IMR-90 (cell line): ENCODE data around the gene TAGLN2. TPM values are rescaled to one million over a fixed set of nuclear protein-coding genes. Genes with fewer than 3 reads are reported as not detected.

ENCODE experiments used
- ATAC-seq: fragments of 200-7000 bp; cut with Tn5 transposase; 2 replicates; pipeline ENCODE4 v1.9.1; 2020; ENCODE audit warnings: low read depth, mild to moderate bottlenecking, moderate library complexity
- BruUV-seq: library from RNA; stranded (reverse); fragments of 400-500 nt; replicated peaks from 2 replicates; lab custom pipeline; 2021; lab: Mats Ljungman, UMichigan
- CTCF ChIA-PET: fragments of 300-600 bp; formaldehyde crosslinking; extraction: SDS; loops from one replicate; lab custom pipeline; 2021; ENCODE audit warnings: antibody characterized with exemption; lab: Yijun Ruan, JAX
- POLR2A ChIA-PET: fragments of 300-600 bp; sonication (Branson Sonifier 250); formaldehyde crosslinking; loops from one replicate; lab custom pipeline; 2022; ENCODE audit warnings: antibody characterized with exemption; ENCODE audit not compliant: unreplicated experiment; lab: Charles Lee
- DNase-seq: peaks from one replicate; pipeline ENCODE4 v3.0.0; 2013
- H2AFZ ChIP-seq: replicated peaks from 2 replicates; pipeline ENCODE3; 2013; ENCODE audit warnings: low read length, mild to moderate bottlenecking; ENCODE audit not compliant: poor library complexity
- H2AK5ac ChIP-seq: 2 replicates; pipeline ENCODE4 v1.6.1; 2013; ENCODE audit warnings: low read depth, low read length, inconsistent platforms
- H2AK9ac ChIP-seq: replicated peaks from 2 replicates; pipeline ENCODE3; 2013; ENCODE audit warnings: mild to moderate bottlenecking, low read depth, low read length, moderate library complexity; ENCODE audit not compliant: poor library complexity
- H2BK120ac ChIP-seq: 2 replicates; pipeline ENCODE4 v1.6.1; 2013; ENCODE audit warnings: low read depth, low read length, inconsistent platforms
- H2BK15ac ChIP-seq: 3 replicates; pipeline ENCODE4 v1.6.1; 2013; ENCODE audit warnings: low read depth, low read length, inconsistent platforms
- H2BK20ac ChIP-seq: 2 replicates; pipeline ENCODE4 v1.6.1; 2013; ENCODE audit warnings: low read depth, mild to moderate bottlenecking, inconsistent platforms, low read length, moderate library complexity
- H2BK5ac ChIP-seq: 2 replicates; pipeline ENCODE4 v1.6.1; 2013; ENCODE audit warnings: mild to moderate bottlenecking, low read depth, low read length, inconsistent platforms; ENCODE audit not compliant: poor library complexity, severe bottlenecking
- H3K14ac ChIP-seq: replicated peaks from 2 replicates; pipeline ENCODE4 v1.6.1; 2013; ENCODE audit warnings: low read depth, low read length, inconsistent platforms
- H3K18ac ChIP-seq: 2 replicates; pipeline ENCODE4 v1.6.1; 2013; ENCODE audit warnings: low read depth, low read length, control low read depth
- H3K23ac ChIP-seq: 2 replicates; pipeline ENCODE4 v1.6.1; 2013; ENCODE audit warnings: low read depth, low read length, inconsistent platforms
- H3K27ac ChIP-seq: 2 replicates; pipeline ENCODE4 v1.5.1; 2013; ENCODE audit warnings: mild to moderate bottlenecking, control low read depth, low read length; ENCODE audit not compliant: insufficient read depth
- H3K27me3 ChIP-seq: 2 replicates; pipeline ENCODE4 v1.6.1; 2013; ENCODE audit warnings: low read length; ENCODE audit not compliant: control insufficient read depth, insufficient read depth
- H3K36me3 ChIP-seq: 2 replicates; pipeline ENCODE4 v1.6.1; 2013; ENCODE audit warnings: low read length, mixed read lengths; ENCODE audit not compliant: control insufficient read depth, insufficient read depth
- H3K4ac ChIP-seq: 2 replicates; pipeline ENCODE4 v1.6.1; 2013; ENCODE audit warnings: low read depth, low read length, inconsistent platforms
- H3K4me1 ChIP-seq: 2 replicates; pipeline ENCODE4 v1.6.1; 2013; ENCODE audit warnings: low read length, mixed read lengths; ENCODE audit not compliant: control insufficient read depth, insufficient read depth
- H3K4me2 ChIP-seq: 2 replicates; pipeline ENCODE4 v1.6.1; 2013; ENCODE audit warnings: low read depth, mild to moderate bottlenecking, control low read depth, low read length, moderate library complexity
- H3K4me3 ChIP-seq: 2 replicates; pipeline ENCODE4 v1.5.1; 2013; ENCODE audit warnings: low read depth, mild to moderate bottlenecking, control low read depth, low read length, moderate library complexity; ENCODE audit not compliant: insufficient read depth
- H3K56ac ChIP-seq: 2 replicates; pipeline ENCODE4 v1.6.1; 2013; ENCODE audit warnings: low read length, inconsistent platforms; ENCODE audit not compliant: insufficient read depth; ENCODE audit errors: extremely low read depth
- H3K79me1 ChIP-seq, 2 experiments: 2 replicates each; pipeline ENCODE4 v1.6.1; 2013; ENCODE audit warnings: low read length in 2 of 2, inconsistent platforms in 1 of 2, low read depth in 1 of 2
- H3K9ac ChIP-seq: 2 replicates; pipeline ENCODE4 v1.6.1; 2013; ENCODE audit warnings: low read depth, low read length, control low read depth
- H3K9me1 ChIP-seq: 2 replicates; pipeline ENCODE4 v1.6.1; 2013; ENCODE audit warnings: low read length, inconsistent platforms; ENCODE audit not compliant: insufficient read depth
- H3K9me3 ChIP-seq: 2 replicates; pipeline ENCODE4 v1.6.1; 2013; ENCODE audit warnings: low read length; ENCODE audit not compliant: control insufficient read depth, insufficient read depth
- H4K20me1 ChIP-seq: 2 replicates; pipeline ENCODE4 v1.6.1; 2013; ENCODE audit warnings: low read length, inconsistent platforms; ENCODE audit not compliant: insufficient read depth
- H4K5ac ChIP-seq: 2 replicates; pipeline ENCODE4 v1.6.1; 2013; ENCODE audit warnings: mild to moderate bottlenecking, low read depth, low read length, control low read depth
- H4K8ac ChIP-seq, 2 experiments: 2 replicates each; pipeline ENCODE4 v1.6.1; 2013; ENCODE audit warnings: low read depth in 2 of 2, low read length in 2 of 2, control low read depth in 1 of 2, inconsistent platforms in 1 of 2
- H4K91ac ChIP-seq: 2 replicates; pipeline ENCODE4 v1.6.1; 2013; ENCODE audit warnings: low read depth, low read length, inconsistent platforms; ENCODE audit not compliant: insufficient read depth
- BHLHE40 ChIP-seq: fragments of 150-350 bp; IDR thresholded peaks from 2 replicates; pipeline ENCODE4 v1.6.1; 2016; ENCODE audit warnings: mild to moderate bottlenecking, low read depth, low read length
- CEBPB ChIP-seq: IDR thresholded peaks from 2 replicates; pipeline ENCODE4 v1.6.1; 2012; ENCODE audit warnings: low read depth, low read length, improper control_type of control experiment
- CHD1 ChIP-seq: IDR thresholded peaks from 2 replicates; pipeline ENCODE4 v1.6.1; 2012; ENCODE audit warnings: low read depth, low read length, improper control_type of control experiment
- CTCF ChIP-seq: conservative IDR thresholded peaks from 2 replicates; pipeline ENCODE4 v1.5.1; 2012; ENCODE audit warnings: mild to moderate bottlenecking, low read depth, low read length, improper control_type of control experiment
- ELK1 ChIP-seq: fragments of 150-350 bp; IDR thresholded peaks from 2 replicates; pipeline ENCODE4 v1.6.1; 2016; ENCODE audit warnings: low read depth, mild to moderate bottlenecking, low read length, moderate library complexity, borderline replicate concordance
- MAFK ChIP-seq: IDR thresholded peaks from 2 replicates; pipeline ENCODE4 v1.6.1; 2012; ENCODE audit warnings: low read depth, low read length, improper control_type of control experiment
- MAZ ChIP-seq: IDR thresholded peaks from 2 replicates; pipeline ENCODE4 v1.6.1; 2012; ENCODE audit warnings: low read depth, mild to moderate bottlenecking, low read length, improper control_type of control experiment, moderate library complexity, borderline replicate concordance
- MXI1 ChIP-seq: IDR thresholded peaks from 2 replicates; pipeline ENCODE4 v1.6.1; 2012; ENCODE audit warnings: low read depth, mild to moderate bottlenecking, low read length, moderate library complexity, borderline replicate concordance
- NFE2L2 ChIP-seq: fragments of 150-350 bp; IDR thresholded peaks from 2 replicates; pipeline ENCODE4 v1.6.1; 2016; ENCODE audit warnings: low read depth, mild to moderate bottlenecking, low read length
- POLR2A ChIP-seq: IDR thresholded peaks from 2 replicates; pipeline ENCODE4 v1.6.1; 2012; ENCODE audit warnings: mild to moderate bottlenecking, low read depth, low read length
- RAD21 ChIP-seq: IDR thresholded peaks from 2 replicates; pipeline ENCODE4 v1.6.1; 2012; ENCODE audit warnings: low read length, improper control_type of control experiment
- RCOR1 ChIP-seq: IDR thresholded peaks from 2 replicates; pipeline ENCODE4 v1.6.1; 2012; ENCODE audit warnings: mild to moderate bottlenecking, low read length, improper control_type of control experiment; ENCODE audit not compliant: insufficient replicate concordance
- RFX5 ChIP-seq: IDR thresholded peaks from 2 replicates; pipeline ENCODE4 v1.8.0; 2012; ENCODE audit warnings: low read depth, mild to moderate bottlenecking, low read length, moderate library complexity
- USF2 ChIP-seq: fragments of 150-350 bp; IDR thresholded peaks from 2 replicates; pipeline ENCODE4 v1.6.1; 2017; ENCODE audit warnings: mild to moderate bottlenecking, antibody characterized with exemption, low read length, low read depth
- WGBS, 2 experiments: methylation state at CpG; one replicate each; pipeline versions ENCODE4 v1.1.5 to v1.1.7; 2013; ENCODE audit warnings: missing lambda C conversion rate in 2 of 2; ENCODE audit not compliant: insufficient read length in 1 of 2; ENCODE audit errors: extremely low coverage in 2 of 2; 5-methylcytosine and 5-hydroxymethylcytosine counted together
- dilution Hi-C: fragments of 300-500 bp; cut with HindIII; formaldehyde crosslinking; loops from one replicate; pipeline ENCODE4 v1.14.3; 2018; ENCODE audit warnings: low sequenced_read_pairs; ENCODE audit not compliant: unreplicated experiment
- in situ Hi-C: fragments of 300-500 bp; cut with MboI; formaldehyde crosslinking; loops from 3 replicates; pipeline ENCODE4 v1.14.3; 2019; ENCODE audit warnings: low sequenced_read_pairs, inconsistent platforms, mixed read lengths
- intact Hi-C: fragments of 100-400 bp; cut with micrococcal nuclease; formaldehyde crosslinking; loops from 2 replicates; pipeline ENCODE4 v1.10.0; 2022
- polyA plus RNA-seq, 3 experiments: library from polyadenylated mRNA; depleted of rRNA; stranded (reverse); fragments of >200 nt; gene quantifications; 2 replicates each; pipeline ENCODE4 v1.2.3, GENCODE V29; 2012; ENCODE audit warnings: low replicate concordance in 1 of 3
- total RNA-seq: library from RNA; depleted of rRNA; stranded (reverse); fragments of >200 nt; gene quantifications from 2 replicates; pipeline ENCODE4 v1.2.3, GENCODE V29; 2012

TAGLN2 gene
- total and polyA plus RNA-seq, 2 of the 4 experiments (the other 2 are of a cell fraction): 440 to 634 TPM

- peaks cover 27% of the 10 kb centered on the region for H3K4me1 ChIP-seq
- H3K56ac ChIP-seq: no peak overlapping the region
- H3K27ac ChIP-seq: no peak overlapping the region
- peaks cover 13% of the 10 kb centered on the region; the same call in 1 of the 2 replicates for H4K20me1 ChIP-seq
- peak overlapping the region; percentile 70; the same call in 1 of the 2 replicates for H3K14ac ChIP-seq
- no peak overlapping the region; the same call in 1 of the 2 replicates for H3K23ac ChIP-seq
- H3K27me3 ChIP-seq: no peaks in the 10 kb centered on the region
- no peak for DNase-seq
- H3K36me3 ChIP-seq: 0 out of 2 replicates have a peak, but pooled peaks cover 2% of the 10 kb centered on the region
- peak overlapping the region; percentile 46 for H2BK20ac ChIP-seq
- peak overlapping the region; percentile 23 for H2AK9ac ChIP-seq
- peak overlapping the region; percentile 81; the same call in 1 of the 2 replicates for H2AK5ac ChIP-seq
- peak overlapping the region; percentile 22 for H3K4ac ChIP-seq
- ChIA-PET CTCF (interaction anchor here (1.2 kb wide), 1 partner anchor 95 kb away, joined by 3 read pairs; no protein-coding TSS in a partner anchor), POLR2A (no interaction called here)
- H4K8ac ChIP-seq: peak overlapping the region; percentile 48 to 86; a peak in 2 of 4 replicates
- H3K9me3 ChIP-seq: no peaks in the 10 kb centered on the region
- H4K5ac ChIP-seq: no peak overlapping the region
- peaks cover 33% of the 10 kb centered on the region for H3K9me1 ChIP-seq
- H3K4me3 ChIP-seq: no peak overlapping the region
- in situ Hi-C loops (no loop called here), dilution Hi-C loops (no loop called here), intact Hi-C loops (no loop called here)
- H3K79me1 ChIP-seq: peaks cover 0 to 36% of the 10 kb centered on the region in 2 experiments; a peak in 2 of 4 replicates
- no peak overlapping the region for H3K9ac ChIP-seq
- no CpG with 5 or more reads among the region's 6 CpGs for WGBS, 2 experiments
- H2BK5ac ChIP-seq: peak overlapping the region; percentile 90
- peak overlapping the region; percentile 87 for H4K91ac ChIP-seq
- ATAC-seq: no peak
- H2BK120ac ChIP-seq: peak overlapping the region; percentile 72
- H3K4me2 ChIP-seq: no peak overlapping the region
- peak overlapping the region; percentile 83; the same call in 2 of the 3 replicates for H2BK15ac ChIP-seq
- BruUV-seq: no TSS peak
- no peak overlapping the region for H2AFZ ChIP-seq
- H3K18ac ChIP-seq: peak overlapping the region; percentile 30; the same call in 1 of the 2 replicates
- TF ChIP-seq ELK1 (no peak), RAD21 (no peak), BHLHE40 (no peak), POLR2A (no peak), CHD1 (no peak), CTCF (no peak), USF2 (no peak), RFX5 (no peak), MXI1 (no peak), MAZ (no peak), RCOR1 (no peak), NFE2L2 (no peak), CEBPB (no peak), MAFK (no peak)
Measured at GRCh38 chr1:159911326-159912070, 13.8 kb downstream of the TAGLN2 start.
